HG03064 (cell line): ENCODE results near the gene DNM1.

ENCODE experiments used
- ATAC-seq: cut with Tn5 transposase; IDR thresholded peaks from one replicate; pipeline ENCODE4 v1.9.1; 2021; ENCODE audit warnings: low read depth; ENCODE audit not compliant: unreplicated experiment

The DNM1 gene

DNA sequence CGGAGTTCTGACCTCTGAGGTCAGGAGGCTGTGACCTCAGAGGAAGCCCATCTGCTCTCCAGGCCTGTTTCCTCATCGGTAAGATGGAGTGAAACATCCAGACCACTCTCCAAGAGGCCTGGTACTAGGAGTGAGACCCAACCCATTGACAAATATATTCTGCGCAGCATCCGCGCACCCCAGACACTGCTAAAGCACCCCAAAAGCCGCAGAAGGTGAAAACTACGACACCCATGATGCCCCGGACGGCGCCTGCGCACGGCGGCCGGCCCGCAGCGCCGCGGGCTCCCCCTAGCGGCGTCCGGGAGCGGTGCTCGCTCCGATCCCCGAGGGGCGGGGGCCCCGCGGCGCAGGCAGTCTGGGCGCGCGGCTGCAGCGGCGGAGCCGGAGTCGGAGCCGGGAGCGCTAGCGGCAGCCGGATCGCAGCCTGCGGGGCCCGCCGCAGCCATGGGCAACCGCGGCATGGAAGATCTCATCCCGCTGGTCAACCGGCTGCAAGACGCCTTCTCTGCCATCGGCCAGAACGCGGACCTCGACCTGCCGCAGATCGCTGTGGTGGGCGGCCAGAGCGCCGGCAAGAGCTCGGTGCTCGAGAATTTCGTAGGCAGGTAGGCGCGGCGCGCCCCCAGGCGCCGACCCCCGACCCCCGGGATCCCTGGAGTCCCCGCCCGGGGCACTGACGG lies at the start of gene DNM1:
DNM1 (plus strand) TSS at position 356 of the 683 bp plus-strand sequence; CDS start at position 448, 92 bp downstream.
- ATAC-seq, result peak; percentile 70

DNA sequence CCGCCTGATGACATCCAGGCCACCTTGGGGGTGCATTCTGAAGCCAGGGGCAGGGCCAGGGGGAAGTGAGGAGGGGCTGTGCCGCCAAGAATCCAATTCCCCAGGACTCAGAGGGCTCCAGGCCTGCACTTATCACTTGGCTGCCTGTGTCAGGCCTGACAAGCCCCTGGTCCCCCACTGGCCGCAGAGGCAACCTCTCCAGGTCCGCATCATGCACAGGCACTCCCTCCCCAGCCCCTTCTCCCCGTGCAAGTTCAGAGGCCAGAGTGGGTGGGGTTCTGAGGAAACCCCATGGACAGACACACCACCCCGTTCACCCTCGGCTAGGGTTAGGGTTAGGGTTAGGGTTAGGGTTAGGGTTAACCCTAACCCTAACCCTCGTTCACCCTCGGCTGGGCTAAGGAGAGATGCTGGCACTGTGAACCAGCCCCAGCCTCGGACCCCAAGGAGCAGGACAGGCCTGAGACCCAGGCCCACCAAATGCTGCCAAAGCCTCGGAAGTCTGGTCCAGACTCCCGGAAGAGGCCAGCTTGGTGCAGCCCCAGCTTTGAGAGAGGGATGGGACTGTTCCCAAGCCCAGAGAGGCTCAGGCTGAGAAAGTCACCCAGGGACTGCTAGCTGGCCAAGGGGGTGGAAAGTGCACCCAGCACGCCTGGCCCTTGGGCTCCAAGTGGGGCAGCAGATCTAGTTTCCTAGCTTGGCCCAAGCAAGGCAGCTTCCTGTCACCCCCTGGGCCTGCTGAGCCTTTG lies 49.1 kb upstream of the DNM1 start:
- ATAC-seq, result no peak

DNA sequence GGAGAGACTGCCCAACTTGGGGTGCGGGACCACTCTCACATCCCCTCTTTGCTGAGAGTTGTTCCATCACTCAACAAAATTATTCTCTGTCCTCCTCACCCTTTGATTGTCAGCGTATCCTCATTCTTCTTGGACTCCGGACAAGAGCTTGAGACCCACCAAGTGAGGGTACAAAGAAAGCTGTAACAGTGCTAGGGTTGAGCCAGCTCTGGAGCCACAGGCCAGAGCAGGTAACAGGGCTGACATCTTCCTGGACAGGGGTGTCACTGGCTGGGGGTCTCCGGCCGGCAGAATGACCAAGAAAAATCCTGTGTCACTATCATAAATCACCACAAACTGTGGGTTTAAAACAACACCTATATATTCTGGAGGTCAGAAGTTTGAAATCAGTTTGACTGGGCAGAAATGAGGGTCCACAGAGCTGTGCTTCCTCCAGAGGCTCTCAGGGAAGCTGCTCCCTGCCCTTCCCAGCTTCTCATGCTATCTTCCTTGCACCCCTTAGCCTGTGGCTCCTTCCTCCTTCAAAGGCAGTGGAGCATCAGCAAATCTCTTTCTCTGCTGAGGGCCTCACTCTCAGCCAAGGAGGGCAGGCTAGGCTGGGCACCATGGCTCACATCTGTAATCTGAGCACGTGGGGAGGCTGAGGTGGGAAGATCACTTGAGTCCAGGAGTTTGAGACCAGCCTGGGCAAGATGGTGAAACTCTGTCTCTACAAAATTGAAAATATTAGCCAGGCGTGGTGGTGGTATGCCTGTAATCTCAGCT lies 47.3 kb upstream of the DNM1 start:
- ATAC-seq, result no peak

DNA sequence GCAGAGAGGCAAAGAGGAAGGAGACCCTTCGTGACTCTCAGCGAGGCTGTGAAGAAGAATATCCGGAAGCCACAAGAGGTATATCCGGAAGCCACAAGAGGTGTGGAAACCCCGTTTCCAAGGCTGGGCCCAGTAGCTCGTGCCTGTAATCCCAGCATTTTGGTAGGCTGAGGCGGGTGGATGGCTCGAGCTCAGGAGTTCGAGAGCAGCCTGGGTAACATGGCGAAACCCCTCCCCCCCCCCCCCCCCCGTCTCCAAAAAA lies 43.7 kb upstream of the DNM1 start:
- ATAC-seq, result no peak

DNA sequence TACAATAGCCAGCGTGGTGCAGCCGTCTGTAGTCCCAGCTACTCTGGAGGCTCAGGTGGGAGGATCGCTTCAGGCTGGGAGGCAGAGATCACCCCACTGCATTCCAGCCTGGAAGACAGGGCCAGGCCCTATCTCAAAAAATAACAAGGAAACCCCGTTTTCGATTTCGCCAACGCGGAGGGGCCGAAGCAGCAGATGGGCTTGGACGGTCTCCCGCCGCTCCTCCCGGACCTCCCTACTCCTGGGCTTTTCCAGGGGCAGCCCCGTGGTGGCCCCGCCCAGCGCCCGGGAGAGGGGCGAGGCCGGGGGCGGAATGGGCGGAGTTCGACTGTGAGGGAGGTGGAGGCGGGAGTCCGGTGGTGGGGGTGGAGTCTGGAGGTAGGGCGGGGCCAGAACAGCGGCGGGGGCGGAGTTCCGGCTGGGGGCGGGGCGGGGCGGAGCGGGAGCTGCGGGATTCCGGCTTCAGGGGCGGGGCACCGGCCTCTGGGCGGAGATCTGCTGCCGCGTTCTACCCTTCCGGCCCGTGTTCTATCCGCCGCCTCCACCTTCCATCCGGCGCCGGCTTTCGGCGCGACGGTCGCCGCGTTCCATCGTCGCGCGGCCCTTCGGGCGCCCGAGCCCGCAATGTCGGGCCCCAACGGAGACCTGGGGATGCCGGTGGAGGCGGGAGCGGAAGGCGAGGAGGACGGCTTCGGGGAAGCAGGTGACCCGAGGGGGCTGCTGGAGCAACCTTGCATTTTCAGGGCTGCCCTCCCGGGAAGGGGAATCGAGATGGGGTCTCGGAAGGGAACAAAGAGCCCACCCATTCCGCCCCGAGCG lies 43.2 kb upstream of the DNM1 start, which contains the start of gene BBLN:
BBLN (plus strand) TSS at position 482 of the 819 bp plus-strand sequence; CDS start at position 625, 143 bp downstream.
- no peak for ATAC-seq

DNA sequence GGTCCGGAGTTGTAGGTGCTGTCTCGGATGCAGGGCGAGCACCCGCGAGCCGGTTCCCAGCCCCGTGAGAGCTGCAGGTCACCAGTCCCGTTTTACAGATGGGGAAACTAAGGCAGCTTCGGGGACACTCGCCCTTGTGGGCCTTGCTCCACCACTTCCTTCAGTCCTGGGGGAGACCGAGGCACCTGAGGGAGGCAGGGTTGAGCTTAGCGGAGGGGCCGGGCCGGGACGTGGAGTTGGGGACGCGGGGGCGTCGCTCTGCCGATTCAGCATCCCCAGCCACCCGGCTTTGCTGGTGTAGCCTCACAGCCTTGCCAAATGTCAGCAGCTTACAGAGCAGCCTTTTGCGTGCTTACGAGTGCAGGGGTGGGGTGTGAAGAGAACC lies 42.6 kb upstream of the DNM1 start:
- ATAC-seq, result no peak

DNA sequence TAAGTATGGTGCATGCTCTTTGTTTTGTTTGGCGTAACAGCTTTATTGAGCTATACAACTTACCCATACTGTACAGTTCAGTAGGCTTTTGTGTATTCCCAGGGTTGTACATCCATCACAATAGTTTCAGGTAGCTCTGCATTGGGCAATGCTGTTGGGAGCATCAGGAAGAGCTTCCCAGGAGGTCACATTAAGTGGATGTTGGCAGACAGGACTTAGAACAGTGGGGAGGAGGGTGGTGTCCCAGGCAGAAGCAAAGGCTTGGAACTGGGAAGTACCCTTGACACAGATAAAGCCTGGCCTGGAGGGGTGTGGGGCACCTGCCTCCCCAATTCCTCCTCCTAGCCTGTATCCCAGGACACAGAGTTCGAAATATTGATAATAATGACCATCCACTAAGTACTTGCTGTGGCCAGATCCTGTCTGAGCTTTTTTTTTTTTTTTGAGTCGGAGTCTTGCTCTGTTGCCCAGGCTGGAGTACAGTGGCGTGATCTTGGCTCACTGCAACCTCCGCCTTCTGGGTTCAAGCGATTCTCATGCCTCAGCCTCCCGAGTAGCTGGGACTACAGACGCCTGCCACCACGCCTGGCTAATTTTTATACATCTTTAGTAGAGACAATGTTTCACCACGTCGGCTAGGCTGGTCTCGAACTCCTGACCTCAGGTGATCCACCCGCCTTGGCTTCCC lies 41.8 kb upstream of the DNM1 start:
- ATAC-seq, result no peak

DNA sequence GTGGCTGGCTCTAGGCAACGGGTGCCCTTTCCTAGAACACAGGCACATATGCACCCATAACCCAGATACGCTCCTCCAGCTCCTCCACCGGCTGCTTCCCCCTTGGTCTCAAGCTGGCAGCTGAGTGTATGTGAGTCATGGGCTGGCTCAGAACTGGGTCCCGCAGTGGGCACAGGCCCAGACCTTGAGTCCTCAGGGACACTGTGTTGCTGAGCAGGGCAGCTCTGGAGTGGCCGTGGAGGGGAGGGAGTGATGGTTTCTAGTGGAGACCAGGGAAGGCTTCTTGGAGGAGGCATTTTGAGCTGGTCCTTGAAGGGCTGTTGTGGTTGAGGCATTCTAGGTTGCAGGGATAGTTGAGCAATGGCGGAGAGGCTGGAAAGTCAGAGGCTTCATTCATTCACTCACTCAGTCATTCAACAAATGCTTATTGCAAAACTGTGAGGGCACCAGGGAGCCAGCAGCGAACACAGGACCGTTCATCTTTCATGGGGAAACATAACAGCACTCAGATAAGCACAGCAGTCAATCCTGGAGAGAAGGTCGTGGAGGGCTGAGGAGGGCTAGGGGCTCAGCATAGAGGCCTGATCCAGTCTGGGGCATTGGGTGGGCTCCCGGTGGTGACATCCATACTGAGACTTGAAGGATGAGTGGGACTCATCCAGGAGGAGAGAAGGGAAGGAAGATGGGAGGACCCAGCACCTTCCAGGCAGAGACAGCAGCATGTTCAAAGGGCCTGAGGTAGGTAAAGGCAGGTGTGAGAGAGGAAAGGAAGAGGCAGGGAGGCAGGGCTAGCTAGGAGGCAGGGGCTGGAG lies 40.8 kb upstream of the DNM1 start:
- ATAC-seq, result no peak

DNA sequence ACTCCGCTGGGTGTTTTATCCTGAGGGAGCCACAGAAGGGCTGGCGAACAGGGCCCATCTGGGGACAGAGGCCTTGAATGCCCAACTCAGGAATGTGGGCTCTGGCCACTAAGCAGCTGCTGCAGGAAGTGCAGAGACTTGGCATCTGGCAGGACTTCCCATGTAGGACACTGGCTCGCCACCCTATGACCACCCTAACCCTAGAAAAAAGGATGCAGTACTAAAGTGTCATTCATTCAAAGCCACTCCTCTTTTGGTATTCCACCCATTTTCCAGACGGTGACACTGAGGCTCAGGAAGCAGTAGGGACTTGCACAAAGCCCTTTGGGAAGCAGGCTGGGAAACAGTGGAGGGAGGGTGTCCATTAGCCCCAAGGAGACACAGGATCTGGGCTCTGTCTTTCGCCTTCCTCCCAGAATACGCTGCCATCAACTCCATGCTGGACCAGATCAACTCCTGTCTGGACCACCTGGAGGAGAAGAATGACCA lies 40.1 kb upstream of the DNM1 start:
- ATAC-seq, result no peak

DNA sequence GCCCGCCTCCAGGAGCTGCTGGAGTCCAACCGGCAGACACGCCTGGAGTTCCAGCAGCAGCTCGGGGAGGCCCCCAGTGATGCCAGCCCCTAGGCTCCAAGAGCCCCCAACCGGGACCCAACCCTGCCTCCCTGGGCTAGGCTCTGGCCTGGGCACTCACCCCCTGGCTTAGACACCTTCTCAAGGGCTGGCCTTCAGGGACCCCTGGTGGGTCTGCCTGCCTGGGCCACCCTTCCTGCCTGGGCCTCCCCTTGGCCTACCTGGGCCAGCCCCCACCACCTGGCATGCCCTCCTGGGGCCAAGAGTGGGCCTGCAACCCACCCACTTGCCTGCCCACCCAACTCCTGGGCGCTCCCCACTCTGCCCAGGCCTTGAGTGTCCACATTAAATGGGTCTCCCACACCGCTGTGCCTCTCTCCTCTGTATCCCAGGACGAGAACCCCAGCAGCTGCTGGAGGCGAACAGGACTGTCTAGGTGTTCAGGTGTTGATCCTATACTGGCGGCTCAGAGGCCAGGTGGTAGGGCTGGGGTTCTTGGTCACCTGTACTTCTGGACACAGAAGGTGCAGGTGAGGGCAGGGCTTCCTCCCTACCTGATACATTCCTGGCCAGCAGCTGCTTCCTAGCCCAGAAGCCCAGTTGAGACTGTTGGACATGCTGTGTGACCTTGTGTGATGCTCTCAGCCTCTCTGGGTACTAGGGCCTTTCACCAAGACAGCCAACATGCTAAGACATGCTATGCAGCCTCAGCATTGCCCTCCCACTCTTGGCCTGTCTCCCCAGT lies 39.5 kb upstream of the DNM1 start:
- no peak for ATAC-seq

DNA sequence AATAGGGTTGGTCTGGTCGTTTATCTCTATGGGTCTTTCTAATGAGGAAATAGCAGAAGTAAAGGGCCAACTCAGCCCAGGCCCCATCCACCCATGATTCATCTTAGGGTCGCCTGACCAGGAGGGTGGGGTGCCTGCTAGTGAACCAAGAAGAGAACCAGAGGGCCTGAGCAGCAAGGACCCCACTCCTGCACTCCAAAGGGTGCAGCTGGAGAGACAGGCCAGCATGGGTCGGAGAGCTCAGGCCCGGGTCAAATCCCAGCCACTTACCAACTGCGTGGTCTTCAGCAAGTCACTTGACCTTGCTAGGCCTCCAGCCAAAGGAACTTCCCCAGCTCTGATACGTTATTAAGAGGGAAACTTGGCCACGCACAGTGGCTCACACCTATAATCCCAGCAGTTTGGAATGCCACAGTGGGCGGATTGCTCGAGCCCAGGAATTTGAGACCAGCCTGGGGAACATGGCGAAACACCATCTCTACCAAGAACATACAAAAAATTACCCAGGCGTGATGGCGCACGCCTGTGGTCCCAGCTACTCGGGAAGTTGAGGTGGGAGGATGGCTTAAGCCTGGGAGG lies 38.8 kb upstream of the DNM1 start:
- ATAC-seq, result no peak

DNA sequence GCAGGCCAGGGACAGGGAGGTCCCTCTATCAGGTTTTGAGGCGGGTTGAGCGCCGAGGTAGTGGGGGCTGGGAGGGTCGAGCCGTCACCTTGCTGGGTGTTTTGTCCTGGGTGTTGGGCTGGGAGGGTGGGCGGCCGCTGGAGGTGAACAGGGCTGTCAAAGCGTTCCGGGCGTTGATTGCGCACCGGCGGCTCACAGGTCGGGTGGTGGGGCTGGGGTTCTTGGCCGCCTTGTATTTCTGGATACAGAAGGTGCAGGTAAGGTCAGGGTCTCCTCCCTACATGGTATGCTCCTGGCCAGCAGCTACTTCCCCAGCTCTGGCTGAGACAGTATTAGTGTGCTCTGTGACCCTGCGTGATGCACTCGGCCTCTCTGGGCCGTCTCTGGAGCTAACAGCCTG lies 37.0 kb upstream of the DNM1 start:
- ATAC-seq, result no peak

DNA sequence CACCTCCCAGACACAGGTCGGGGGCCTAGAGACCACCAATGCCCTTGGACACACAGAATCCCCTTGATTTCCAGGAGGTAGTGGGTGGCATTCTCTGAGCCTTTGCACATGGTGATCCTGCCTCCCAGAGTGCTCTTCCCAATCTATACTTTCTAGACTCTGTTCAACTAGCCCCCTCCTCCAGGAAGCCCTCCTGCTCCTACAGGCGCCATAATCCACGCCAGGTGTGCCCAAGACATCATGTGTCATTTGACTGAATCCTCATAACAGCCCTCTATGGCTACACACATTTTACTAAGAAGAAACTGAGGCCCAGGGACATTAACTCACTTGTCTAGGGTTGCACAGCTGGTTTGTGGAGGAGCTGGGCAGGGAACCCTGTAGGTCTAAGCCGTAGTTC lies 36.0 kb upstream of the DNM1 start:
- ATAC-seq, result no peak

DNA sequence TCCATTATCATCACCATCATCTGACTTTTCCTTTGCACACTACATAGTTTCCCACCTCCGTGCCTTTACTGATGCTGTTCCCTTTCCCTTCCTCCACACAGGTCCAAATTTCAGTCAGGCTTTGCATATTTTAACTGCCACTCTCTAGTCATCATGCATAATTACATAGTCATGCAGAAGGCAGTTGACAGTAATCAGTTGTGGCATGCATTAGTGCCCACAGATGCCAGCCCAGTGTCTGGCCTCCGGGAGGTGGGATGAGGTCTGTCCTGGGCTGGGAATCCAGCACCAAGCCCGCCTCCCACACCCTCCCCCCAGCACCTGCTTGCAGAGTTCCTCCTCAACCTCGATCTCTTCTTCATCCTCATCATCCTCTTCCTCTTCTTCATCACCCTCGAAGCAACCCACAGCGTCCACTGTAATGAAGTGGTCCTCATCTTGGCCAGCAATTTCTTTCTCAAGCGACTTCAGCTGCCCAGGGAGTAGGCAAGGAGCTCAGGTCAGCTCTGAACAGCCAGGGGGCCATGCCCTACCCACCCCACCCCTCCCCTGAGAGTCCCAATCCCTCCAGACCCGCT lies 34.4 kb upstream of the DNM1 start:
- no peak for ATAC-seq

DNA sequence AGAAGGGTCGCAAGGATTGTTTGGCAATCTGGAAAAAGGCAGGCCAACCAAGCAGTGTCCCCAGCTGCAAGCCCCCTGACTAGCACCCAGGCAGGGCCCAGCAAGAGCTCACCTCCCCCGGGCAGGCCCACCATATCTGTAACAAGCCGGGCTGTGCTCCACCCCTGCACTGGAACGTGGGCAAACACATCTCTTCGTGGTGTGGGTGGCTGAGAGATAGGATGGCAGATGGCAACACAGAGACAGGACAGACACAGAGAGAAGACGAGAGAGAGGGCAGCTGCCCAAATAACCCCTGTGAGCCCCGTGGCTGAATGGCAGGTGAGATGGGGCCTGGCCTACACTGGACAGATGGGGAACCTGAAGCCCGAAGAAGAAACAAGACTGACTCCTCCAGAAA lies 33.7 kb upstream of the DNM1 start:
- no peak for ATAC-seq

DNA sequence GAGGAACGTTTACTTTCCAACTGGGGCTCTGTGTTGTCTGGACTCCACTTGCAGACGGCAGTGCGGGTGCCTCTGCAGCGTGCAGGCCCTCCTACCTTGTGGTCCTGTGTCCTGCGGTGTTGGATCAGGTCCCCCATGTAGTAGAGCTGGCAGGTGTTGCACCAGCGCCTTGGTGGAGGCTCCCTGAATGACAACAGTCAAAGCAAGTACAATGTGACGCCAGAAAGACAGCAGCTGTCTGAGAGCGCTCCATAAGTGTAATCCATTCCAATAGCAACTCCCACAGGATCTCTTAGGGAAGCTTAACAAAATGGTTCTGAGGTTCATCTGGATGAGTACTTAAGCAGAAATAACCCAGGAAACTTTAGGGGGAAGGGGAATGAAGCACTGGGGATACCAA lies 33.3 kb upstream of the DNM1 start:
- ATAC-seq, result no peak

DNA sequence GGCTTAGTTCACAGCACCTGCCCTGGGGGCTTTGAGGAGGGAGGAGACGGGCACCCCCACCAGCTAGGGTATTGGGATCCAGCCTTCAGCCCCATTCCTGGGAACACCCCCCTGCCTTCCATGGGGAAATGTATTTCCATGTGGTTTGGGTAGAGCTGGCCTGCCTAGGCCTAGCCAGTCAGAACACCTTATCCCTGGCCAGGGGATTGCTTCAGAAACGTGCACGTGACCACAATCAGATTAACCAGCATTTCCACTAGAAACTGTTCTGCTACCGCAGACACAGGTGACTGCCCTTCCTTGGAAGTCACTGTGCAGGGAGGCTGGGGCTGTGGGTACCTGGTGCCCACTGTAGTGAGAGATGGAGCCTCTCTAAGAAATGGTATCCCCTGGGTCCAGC lies 29.1 kb upstream of the DNM1 start:
- ATAC-seq, result no peak

DNA sequence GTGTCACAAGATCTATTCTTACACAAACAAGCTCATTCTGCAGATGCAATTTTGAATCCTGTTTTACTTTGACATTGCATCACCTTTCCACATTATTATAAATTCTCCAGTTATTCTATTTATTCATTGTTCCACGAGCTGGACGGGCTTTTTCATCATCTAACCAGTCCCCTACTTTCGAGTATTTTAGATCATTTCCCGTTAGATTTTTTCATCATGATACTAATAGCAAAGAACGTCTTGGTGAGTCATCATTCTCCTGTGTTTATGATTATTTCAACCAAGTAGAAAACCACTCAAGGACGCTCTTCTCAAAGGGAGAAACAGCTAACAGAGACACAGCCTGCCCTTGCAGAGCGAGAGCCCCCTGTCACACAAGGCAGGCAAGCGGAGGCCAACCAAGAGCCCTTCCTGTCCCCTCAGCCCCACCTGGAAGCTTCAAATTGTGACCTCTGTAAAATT lies 28.0 kb upstream of the DNM1 start:
- no peak for ATAC-seq
